ENCODE results near the gene COG3. TPM values are rescaled to one million over a fixed set of nuclear protein-coding genes. Genes with fewer than 3 reads are reported as not detected.

COG3 gene
- total and polyA plus RNA-seq, 12 donors: 9.9 to 18.0 (median 15.4) TPM

- ATAC-seq: no peak
- Histone ChIP-seq H3K9me3 (no peaks in the 10 kb centered on the region), H3K36me3 (no peaks in the 10 kb centered on the region), H3K4me1 (no peaks in the 10 kb centered on the region), H3K4me3 (no peak overlapping the region), H3K27ac (no peak overlapping the region), H3K27me3 (peaks cover 0 to 42% (median 10%) of the 10 kb centered on the region in 7 donors)
- intact Hi-C loops (cut with DNase I): no loop called here
- DNase-seq: no peak
- TF ChIP-seq, protein P1, sequence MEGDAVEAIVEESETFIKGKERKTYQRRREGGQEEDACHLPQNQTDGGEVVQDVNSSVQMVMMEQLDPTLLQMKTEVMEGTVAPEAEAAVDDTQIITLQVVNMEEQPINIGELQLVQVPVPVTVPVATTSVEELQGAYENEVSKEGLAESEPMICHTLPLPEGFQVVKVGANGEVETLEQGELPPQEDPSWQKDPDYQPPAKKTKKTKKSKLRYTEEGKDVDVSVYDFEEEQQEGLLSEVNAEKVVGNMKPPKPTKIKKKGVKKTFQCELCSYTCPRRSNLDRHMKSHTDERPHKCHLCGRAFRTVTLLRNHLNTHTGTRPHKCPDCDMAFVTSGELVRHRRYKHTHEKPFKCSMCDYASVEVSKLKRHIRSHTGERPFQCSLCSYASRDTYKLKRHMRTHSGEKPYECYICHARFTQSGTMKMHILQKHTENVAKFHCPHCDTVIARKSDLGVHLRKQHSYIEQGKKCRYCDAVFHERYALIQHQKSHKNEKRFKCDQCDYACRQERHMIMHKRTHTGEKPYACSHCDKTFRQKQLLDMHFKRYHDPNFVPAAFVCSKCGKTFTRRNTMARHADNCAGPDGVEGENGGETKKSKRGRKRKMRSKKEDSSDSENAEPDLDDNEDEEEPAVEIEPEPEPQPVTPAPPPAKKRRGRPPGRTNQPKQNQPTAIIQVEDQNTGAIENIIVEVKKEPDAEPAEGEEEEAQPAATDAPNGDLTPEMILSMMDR (IDR thresholded peaks at IDR 0.05): no peak
- WGBS, 2 donors: 84 to 89% methylated on average over 16 of the region's 16 CpGs
These were observed 110.5 kb downstream of the COG3 start for GRCh38 chr13:45575146-45575829.

- Histone ChIP-seq H3K4me3 (no peak overlapping the region), H3K27me3 (peaks cover 0 to 42% (median 10%) of the 10 kb centered on the region in 7 donors), H3K36me3 (no peaks in the 10 kb centered on the region), H3K9me3 (no peaks in the 10 kb centered on the region), H3K27ac (no peak overlapping the region), H3K4me1 (no peaks in the 10 kb centered on the region)
- intact Hi-C loops (cut with DNase I): no loop called here
- DNase-seq: no peak
- no peak for ATAC-seq
- TF ChIP-seq, protein P1 (IDR thresholded peaks at IDR 0.05): no peak
- WGBS, 2 donors: 59 to 75% methylated on average over 1 of the region's 1 CpG
These were observed 111.1 kb downstream of the COG3 start for GRCh38 chr13:45575830-45576180.

- no peaks in the 10 kb centered on the region for H3K4me1 ChIP-seq
- DNase-seq (no peak), ATAC-seq (no peak)
- H3K27ac ChIP-seq: no peak overlapping the region
- H3K4me3 ChIP-seq: no peak overlapping the region
- WGBS, 2 donors: 80 to 82% methylated on average over 4 of the region's 4 CpGs
- intact Hi-C loops (cut with DNase I): no loop called here
- TF ChIP-seq, protein P1 (IDR thresholded peaks at IDR 0.05): no peak
- no peaks in the 10 kb centered on the region for H3K9me3 ChIP-seq
- peaks cover 0 to 40% (median 10%) of the 10 kb centered on the region in 7 donors for H3K27me3 ChIP-seq
- no peaks in the 10 kb centered on the region for H3K36me3 ChIP-seq
These were observed 111.7 kb downstream of the COG3 start for GRCh38 chr13:45576466-45576865.

DNA sequence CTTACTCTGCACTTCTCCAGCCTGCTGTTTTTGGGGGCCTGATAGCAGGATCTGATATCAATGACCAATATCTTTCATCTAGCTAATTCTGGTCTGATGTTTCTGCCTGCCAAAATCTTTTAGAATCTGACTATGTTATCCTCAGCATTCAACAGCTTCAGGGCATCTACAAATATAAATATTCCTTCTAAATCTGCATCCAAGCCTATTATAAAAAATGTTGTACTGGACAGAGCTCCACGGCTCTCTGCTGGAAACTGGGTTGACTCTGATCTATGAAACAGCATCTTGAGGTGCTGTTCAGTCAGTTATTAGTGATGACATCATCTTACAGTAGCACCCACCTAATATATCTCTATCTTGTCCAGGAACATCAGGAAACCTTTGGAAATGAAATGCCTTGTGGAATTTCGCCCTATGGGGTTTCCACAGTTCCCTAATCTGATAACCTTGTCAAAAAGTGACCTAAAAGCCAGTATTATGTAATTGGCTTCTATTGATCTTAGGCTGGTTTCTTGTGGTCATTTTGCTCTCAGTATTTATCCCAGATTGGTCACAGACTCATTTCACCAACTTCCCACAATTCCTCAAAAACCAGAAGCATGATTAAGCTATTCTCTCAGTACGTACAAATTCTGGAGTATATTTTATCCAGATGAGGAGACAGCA lies 117.8 kb downstream of the COG3 start:
- H3K27ac ChIP-seq: no peak overlapping the region
- peaks cover 0 to 33% (median 7%) of the 10 kb centered on the region in 7 donors for H3K27me3 ChIP-seq
- no peaks in the 10 kb centered on the region for H3K4me1 ChIP-seq
- TF ChIP-seq, protein P1 (IDR thresholded peaks at IDR 0.05): no peak
- 56 to 70% methylated on average over 3 of the region's 3 CpGs for WGBS, 2 donors
- intact Hi-C loops (cut with DNase I): no loop called here
- no peak for DNase-seq
- no peaks in the 10 kb centered on the region for H3K36me3 ChIP-seq
- H3K4me3 ChIP-seq: no peak overlapping the region
- no peaks in the 10 kb centered on the region for H3K9me3 ChIP-seq
- ATAC-seq: no peak
